CD4-positive, alpha-beta T cell treated with Interleukin-17A for 4 hours (primary cell): Measurements from ENCODE around the gene ASAP3.

Experiments
- DNase-seq: peaks from one replicate; pipeline ENCODE4 v3.0.0-alpha.2; 2020; ENCODE audit warnings: mixed read lengths

The ASAP3 gene

GRCh38 chr1:23483321-23484252, at the start of gene ASAP3:
TSS of gene ASAP3 (minus strand) at chr1:23484179. CDS start at chr1:23484133, 46 bp downstream.
- peak; percentile 26 for DNase-seq

- peak; percentile 18 for DNase-seq
Observed at GRCh38 chr1:23533246-23534023, 49.5 kb upstream of the ASAP3 start.

- DNase-seq = no peak
Observed at GRCh38 chr1:23531562-23532094, 47.6 kb upstream of the ASAP3 start.

- peak; percentile 92 for DNase-seq
Observed at GRCh38 chr1:23530747-23531561, 47.0 kb upstream of the ASAP3 start, which contains the start of gene E2F2. TSS of gene E2F2 (minus strand) at chr1:23531233. CDS start at chr1:23530793, 440 bp downstream.

GRCh38 chr1:23530087-23530746, 46.2 kb upstream of the ASAP3 start:
- peak; percentile 35 for DNase-seq

- no peak for DNase-seq
Observed at GRCh38 chr1:23529146-23530086, 45.4 kb upstream of the ASAP3 start.

- DNase-seq = peak; percentile 88
Observed at GRCh38 chr1:23528250-23528978, 44.4 kb upstream of the ASAP3 start.

GRCh38 chr1:23527900-23528249, 43.9 kb upstream of the ASAP3 start:
- no peak for DNase-seq

GRCh38 chr1:23527366-23527765, 43.4 kb upstream of the ASAP3 start:
- no peak for DNase-seq

GRCh38 chr1:23526329-23527041, 42.5 kb upstream of the ASAP3 start:
- no peak for DNase-seq

- peak; percentile 60 for DNase-seq
Observed at GRCh38 chr1:23525558-23526250, 41.7 kb upstream of the ASAP3 start.

GRCh38 chr1:23524716-23525401, 40.9 kb upstream of the ASAP3 start:
- DNase-seq = peak; percentile 64

- DNase-seq = no peak
Observed at GRCh38 chr1:23524163-23524562, 40.2 kb upstream of the ASAP3 start.

GRCh38 chr1:23522244-23522982, 38.4 kb upstream of the ASAP3 start:
- DNase-seq = no peak

GRCh38 chr1:23521588-23521987, 37.6 kb upstream of the ASAP3 start:
- DNase-seq = no peak

- DNase-seq = no peak
Observed at GRCh38 chr1:23517581-23517980, 33.6 kb upstream of the ASAP3 start.

GRCh38 chr1:23515905-23516304, 31.9 kb upstream of the ASAP3 start:
- no peak for DNase-seq
